GM12878 (cell line): ENCODE results near the gene HTR4. TPM values are rescaled to one million over a fixed set of nuclear protein-coding genes. Genes with fewer than 3 reads are reported as not detected.

ENCODE experiments used
- ATAC-seq: fragments of 200-7000 bp; cut with Tn5 transposase; 3 replicates; pipeline ENCODE4 v1.9.1; 2020; ENCODE audit warnings: mild to moderate bottlenecking, moderate library complexity
- BruUV-seq: library from RNA; stranded (reverse); fragments of 400-500 nt; replicated peaks from 2 replicates; lab custom pipeline; 2021; lab: Mats Ljungman, UMichigan
- CTCF ChIA-PET: fragments of 300-600 bp; sonication (Branson Sonifier 250); formaldehyde crosslinking; extraction: SDS; loops from one replicate; lab custom pipeline; 2021; ENCODE audit warnings: inconsistent platforms; lab: Yijun Ruan, JAX
- POLR2A ChIA-PET: fragments of 350-600 bp; formaldehyde crosslinking; extraction: SDS; loops from one replicate; lab custom pipeline; 2021; ENCODE audit warnings: inconsistent platforms; lab: Charles Lee
- RAD21 ChIA-PET: fragments of 300-600 bp; sonication (Branson Sonifier 250); formaldehyde crosslinking; loops from one replicate; lab custom pipeline; 2023; ENCODE audit warnings: antibody characterized with exemption; ENCODE audit not compliant: unreplicated experiment; lab: Charles Lee
- SMC1A ChIA-PET: fragments of 300-600 bp; sonication (Branson Sonifier 250); formaldehyde crosslinking; loops from one replicate; lab custom pipeline; 2023; ENCODE audit not compliant: unreplicated experiment, uncharacterized antibody; lab: Charles Lee
- DNase-seq: peaks from one replicate; pipeline ENCODE4 v3.0.0-alpha.2; 2011; ENCODE audit warnings: low read depth, low spot score
- FAIRE-seq: peaks from 3 replicates; lab custom pipeline; 2011; peaks lifted over from hg19 to GRCh38; lab: Jason Lieb, UNC
- H2AFZ ChIP-seq: 2 replicates; pipeline ENCODE4 v1.6.0; 2011; ENCODE audit warnings: low read depth, low read length, control low read depth; ENCODE audit not compliant: control insufficient read depth
- H3K27ac ChIP-seq: 2 replicates; pipeline ENCODE4 v1.5.1; 2011; ENCODE audit warnings: control low read depth; ENCODE audit not compliant: control insufficient read depth, insufficient read depth
- H3K27me3 ChIP-seq, 2 experiments: replicated peaks in 1 of 2; 2 replicates each; pipeline versions ENCODE4 v1.6.0 to v1.6.1; 2011; ENCODE audit warnings: low read length in 1 of 2; ENCODE audit not compliant: control insufficient read depth in 2 of 2, insufficient read depth in 2 of 2
- H3K36me3 ChIP-seq, 2 experiments: 2 replicates each; pipeline ENCODE4 v1.5.1; 2011; ENCODE audit warnings: low read length in 1 of 2; ENCODE audit not compliant: control insufficient read depth in 2 of 2, insufficient read depth in 2 of 2
- H3K4me1 ChIP-seq: 2 replicates; pipeline ENCODE4 v1.6.1; 2011; ENCODE audit warnings: mild to moderate bottlenecking, low read length, moderate library complexity, mixed read lengths; ENCODE audit not compliant: control insufficient read depth, insufficient read depth
- H3K4me2 ChIP-seq: 2 replicates; pipeline ENCODE4 v1.6.0; 2011; ENCODE audit warnings: control low read depth; ENCODE audit not compliant: control insufficient read depth, insufficient read depth
- H3K4me3 ChIP-seq: fragments of 200-600 bp; sonication (generic); 2 replicates; pipeline ENCODE4 v1.5.1; 2016
- H3K79me2 ChIP-seq: 2 replicates; pipeline ENCODE4 v1.6.0; 2011; ENCODE audit warnings: low read length; ENCODE audit not compliant: control insufficient read depth, insufficient read depth
- H3K9ac ChIP-seq: 2 replicates; pipeline ENCODE4 v1.8.0; 2011; ENCODE audit warnings: low read length, control low read depth, mixed read lengths; ENCODE audit not compliant: control insufficient read depth, insufficient read depth
- H3K9me3 ChIP-seq: replicated peaks from 3 replicates; pipeline ENCODE4 v1.5.1; 2011; ENCODE audit warnings: mild to moderate bottlenecking, low read length; ENCODE audit not compliant: control insufficient read depth, insufficient read depth
- H4K20me1 ChIP-seq: 2 replicates; pipeline ENCODE4 v1.6.0; 2011; ENCODE audit not compliant: control insufficient read depth, insufficient read depth
- CEBPZ ChIP-seq: fragments of 150-350 bp; IDR thresholded peaks from 2 replicates; pipeline ENCODE4 v1.6.1; 2016; ENCODE audit warnings: low read depth, low read length
- CHD1 ChIP-seq: IDR thresholded peaks from 2 replicates; pipeline ENCODE4 v1.6.1; 2012; ENCODE audit warnings: low read depth, low read length, improper control_type of control experiment
- FOXM1 ChIP-seq: IDR thresholded peaks from 2 replicates; pipeline ENCODE4 v1.6.1; 2012; ENCODE audit warnings: low read depth, mild to moderate bottlenecking, inconsistent platforms, low read length, moderate library complexity
- HDAC6 ChIP-seq: fragments of 200-600 bp; sonication (generic); IDR thresholded peaks from one replicate; pipeline ENCODE4 v1.8.0; 2017; ENCODE audit warnings: antibody characterized with exemption; ENCODE audit not compliant: unreplicated experiment
- IKZF1 ChIP-seq: fragments of 450-650 bp; conservative IDR thresholded peaks from 2 replicates; pipeline ENCODE4 v1.6.1; 2017; ENCODE audit warnings: antibody characterized with exemption, mild to moderate bottlenecking
- IRF3 ChIP-seq: fragments of 450-650 bp; IDR thresholded peaks from 2 replicates; pipeline ENCODE4 v1.6.1; 2014; ENCODE audit warnings: mild to moderate bottlenecking
- JUNB ChIP-seq: IDR thresholded peaks from 2 replicates; pipeline ENCODE4 v1.6.1; 2016; ENCODE audit warnings: antibody characterized with exemption, mild to moderate bottlenecking
- NR2C1 ChIP-seq: fragments of 450-650 bp; IDR thresholded peaks from 2 replicates; pipeline ENCODE4 v1.6.1; 2017; ENCODE audit warnings: antibody characterized with exemption, mild to moderate bottlenecking, moderate library complexity
- PAX8 ChIP-seq: fragments of 450-650 bp; IDR thresholded peaks from 2 replicates; pipeline ENCODE4 v1.6.1; 2017; ENCODE audit warnings: mild to moderate bottlenecking, moderate library complexity
- POU2F2 ChIP-seq: IDR thresholded peaks from 3 replicates; pipeline ENCODE4 v1.6.1; 2011; ENCODE audit warnings: low read depth, mild to moderate bottlenecking, low read length, borderline replicate concordance
- RUNX3 ChIP-seq: IDR thresholded peaks from 2 replicates; pipeline ENCODE4 v1.6.1; 2012; ENCODE audit warnings: low read length, inconsistent platforms
- SUPT20H ChIP-seq: IDR thresholded peaks from 2 replicates; pipeline ENCODE4 v1.6.1; 2011; ENCODE audit warnings: low read depth, mild to moderate bottlenecking, low read length, moderate library complexity, borderline replicate concordance; ENCODE audit not compliant: control insufficient read depth
- YBX1 ChIP-seq: fragments of 450-650 bp; IDR thresholded peaks from 2 replicates; pipeline ENCODE4 v1.6.1; 2016; ENCODE audit warnings: antibody characterized with exemption
- ZBTB33 ChIP-seq: fragments of 450-650 bp; IDR thresholded peaks from 2 replicates; pipeline ENCODE4 v1.6.1; 2017; ENCODE audit warnings: mild to moderate bottlenecking
- ZNF274 ChIP-seq: IDR thresholded peaks from one replicate; pipeline ENCODE4 v1.8.0; 2011; ENCODE audit not compliant: insufficient read length, insufficient read depth
- WGBS: methylation state at CpG from one replicate; pipeline ENCODE4 v1.1.6; 2016; ENCODE audit warnings: low lambda C conversion rate; ENCODE audit not compliant: insufficient replicate concordance, insufficient coverage; ENCODE audit errors: missing lambda C conversion rate; 5-methylcytosine and 5-hydroxymethylcytosine counted together
- in situ Hi-C: fragments of 300-500 bp; cut with MboI; formaldehyde crosslinking; loops from 9 replicates; pipeline ENCODE4 v1.14.3; 2018; ENCODE audit warnings: mixed read lengths
- intact Hi-C: fragments of 100-400 bp; cut with micrococcal nuclease; formaldehyde crosslinking; loops from one replicate; pipeline ENCODE4 v1.14.2; 2022; ENCODE audit not compliant: unreplicated experiment
- polyA plus RNA-seq, 11 experiments: library from polyadenylated mRNA; depleted of rRNA in 4 of 11; unstranded in 6 of 11; stranded (reverse) in 5 of 11; fragments of >200 nt; fragmentation: Nextera tagmentation in 4 of 11; fragmentation: Illumina TruSeq in 1 of 11; extraction: Ambion mirVana in 4 of 11; extraction: Trizol in 1 of 11; gene quantifications; 1 replicate in 1 of 11; 2 replicates in 10 of 11; pipeline versions ENCODE4 v1.2.1 to v1.2.3, GENCODE V29; 2011 to 2016; ENCODE audit warnings: inconsistent platforms in 2 of 11, missing spikeins in 2 of 11, low read depth in 1 of 11
- total RNA-seq, 4 experiments: library from RNA; depleted of rRNA in 3 of 4; stranded (reverse); fragments of >200 nt in 3 of 4; fragmentation: Illumina TruSeq in 1 of 4; extraction: Trizol in 1 of 4; gene quantifications; 2 replicates each; pipeline versions ENCODE4 v1.2.1 to v1.2.3, GENCODE V29; 2013 to 2021

Gene HTR4
- total and polyA plus RNA-seq, 10 of the 15 experiments (the other 5 are each of a cell fraction or from before 2014, with no cell fraction given), result not detected

- RAD21 ChIA-PET, result no interaction called here
- Histone ChIP-seq H3K9ac (no peak overlapping the region), H4K20me1 (no peaks in the 10 kb centered on the region), H3K9me3 (no peaks in the 10 kb centered on the region), H3K4me2 (no peak overlapping the region), H3K4me3 (no peak overlapping the region), H3K27ac (no peak overlapping the region), H3K36me3 (no peaks in the 10 kb centered on the region), H2AFZ (no peak overlapping the region), H3K79me2 (no peaks in the 10 kb centered on the region), H3K27me3 (no peaks in the 10 kb centered on the region; a peak in 2 of 4 replicates), H3K4me1 (no peaks in the 10 kb centered on the region)
- DNase-seq, result no peak
- POLR2A ChIA-PET, result no interaction called here
- no peak for ATAC-seq
- intact Hi-C loops, result no loop called here
- CTCF ChIA-PET, result interaction anchor here (0.8 kb wide), 1 partner anchor 71 kb away, joined by 3 read pairs; no protein-coding TSS in a partner anchor
- FAIRE-seq, result no peak
- BruUV-seq, result no TSS peak
- SMC1A ChIA-PET, result interaction anchor here (0.6 kb wide), 1 partner anchor 29 kb away, joined by 3 read pairs; no protein-coding TSS in a partner anchor
- WGBS, result 0% methylated on average over 2 of the region's 2 CpGs
- TF ChIP-seq ZNF274 (no peak), POU2F2 (no peak), RUNX3 (no peak), IKZF1 (no peak), YBX1 (no peak), HDAC6 (no peak), ZBTB33 (no peak), CHD1 (no peak), CEBPZ (no peak), SUPT20H (no peak), IRF3 (no peak), JUNB (no peak), NR2C1 (no peak), FOXM1 (no peak), PAX8 (no peak)
- in situ Hi-C loops, result no loop called here
Measured at GRCh38 chr5:148659641-148660345, 5.5 kb upstream of the HTR4 start.
